Myocyte (in vitro differentiated cells): ENCODE results near the gene PCSK4. TPM values are rescaled to one million over a fixed set of nuclear protein-coding genes. Genes with fewer than 3 reads are reported as not detected.
A peak's percentile ranks its signal among the peaks of the same experiment; 100 is the strongest.

ENCODE experiments used
- DNase-seq: peaks from one replicate; pipeline ENCODE4 v3.0.0-alpha.2; 2012; ENCODE audit warnings: low read depth
- total RNA-seq: library from RNA; depleted of rRNA; stranded (reverse); fragments of >200 nt; gene quantifications from 2 replicates; pipeline ENCODE4 v1.2.3, GENCODE V29; 2014

Gene PCSK4
- total RNA-seq, 1 donor from 2014 or later: 8.5 TPM

GRCh38 chr19:1455336-1456120 lies 34.6 kb downstream of the PCSK4 start:
- no peak for DNase-seq

GRCh38 chr19:1455002-1455335 lies 35.2 kb downstream of the PCSK4 start:
- DNase-seq: no peak

GRCh38 chr19:1453525-1454364 lies 36.4 kb downstream of the PCSK4 start:
- peak; percentile 73 for DNase-seq

GRCh38 chr19:1452802-1453524 lies 37.2 kb downstream of the PCSK4 start:
- DNase-seq: no peak

GRCh38 chr19:1451916-1452801 lies 38.0 kb downstream of the PCSK4 start:
- peak; percentile 60 for DNase-seq

- DNase-seq: no peak
Observed at GRCh38 chr19:1450735-1451731, 39.1 kb downstream of the PCSK4 start.

GRCh38 chr19:1449467-1450442 lies 40.4 kb downstream of the PCSK4 start, which contains the start of gene APC2:
Gene APC2 (plus strand): TSS chr19:1450121. CDS start chr19:1453002, 2,881 bp downstream.
- DNase-seq: no peak

- DNase-seq: no peak
Observed at GRCh38 chr19:1447944-1448343, 42.2 kb downstream of the PCSK4 start.

- no peak for DNase-seq
Observed at GRCh38 chr19:1447504-1447903, 42.6 kb downstream of the PCSK4 start.

- DNase-seq: no peak
Observed at GRCh38 chr19:1446713-1447481, 43.3 kb downstream of the PCSK4 start.

GRCh38 chr19:1445932-1446712 lies 44.0 kb downstream of the PCSK4 start:
- no peak for DNase-seq

GRCh38 chr19:1445185-1445931 lies 44.8 kb downstream of the PCSK4 start:
- DNase-seq: peak; percentile 64

GRCh38 chr19:1441677-1442438 lies 48.3 kb downstream of the PCSK4 start:
- DNase-seq: no peak

GRCh38 chr19:1441022-1441426 lies 49.1 kb downstream of the PCSK4 start:
- DNase-seq: no peak

- DNase-seq: no peak
Observed at GRCh38 chr19:1440418-1440801, 49.7 kb downstream of the PCSK4 start.
